HG03354 (cell line): Measurements from ENCODE around the gene CNTROB.
A peak's percentile ranks its signal among the peaks of the same experiment; 100 is the strongest.

Source experiments
- ATAC-seq: cut with Tn5 transposase; IDR thresholded peaks from one replicate; pipeline ENCODE4 v1.9.1; 2021; ENCODE audit warnings: mild to moderate bottlenecking; ENCODE audit not compliant: unreplicated experiment, poor library complexity, severe bottlenecking

Gene CNTROB

DNA sequence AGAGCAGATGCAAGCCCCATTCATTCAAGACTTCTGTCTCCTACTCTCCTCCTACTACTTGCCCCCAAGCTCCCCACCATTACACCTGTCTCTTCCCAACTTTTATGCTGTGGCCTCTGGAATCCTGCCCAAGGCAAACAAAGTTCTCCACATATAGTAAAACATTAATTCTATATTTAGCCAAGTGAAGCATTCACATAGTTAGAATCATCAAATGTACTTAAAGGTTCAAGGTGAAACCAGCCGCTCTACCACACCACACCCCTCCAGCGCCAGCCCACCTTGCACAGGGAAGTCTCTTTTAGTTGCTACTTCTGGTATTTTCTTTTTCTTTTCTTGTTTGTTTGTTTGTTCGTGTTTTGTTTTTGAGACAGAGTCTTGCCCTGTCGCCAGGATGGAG lies 45.0 kb downstream of the CNTROB start:
- ATAC-seq: no peak

GRCh38 chr17:7977805-7978204 lies 45.8 kb downstream of the CNTROB start:
- no peak for ATAC-seq

- ATAC-seq: no peak
These were observed 50.2 kb downstream of the CNTROB start for GRCh38 chr17:7982173-7982572.

DNA sequence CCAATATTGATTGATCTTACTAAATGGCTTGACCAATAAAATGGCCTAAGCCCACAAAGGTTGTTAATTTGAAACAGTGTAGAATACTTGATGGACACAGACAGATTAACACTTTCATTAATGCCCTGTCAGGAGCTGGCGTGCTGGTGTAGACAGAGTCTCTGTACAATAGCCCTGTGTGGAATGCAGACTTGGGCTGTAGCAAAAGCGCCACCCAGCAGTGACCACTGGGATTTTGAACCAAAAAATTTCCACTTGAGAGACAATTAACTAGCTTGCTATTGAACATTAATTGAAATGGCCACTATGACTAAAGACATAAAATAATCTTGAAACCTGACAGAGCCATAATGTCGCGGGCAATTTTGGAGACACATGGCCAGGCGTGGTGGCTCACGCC lies 50.7 kb downstream of the CNTROB start:
- ATAC-seq: no peak

DNA sequence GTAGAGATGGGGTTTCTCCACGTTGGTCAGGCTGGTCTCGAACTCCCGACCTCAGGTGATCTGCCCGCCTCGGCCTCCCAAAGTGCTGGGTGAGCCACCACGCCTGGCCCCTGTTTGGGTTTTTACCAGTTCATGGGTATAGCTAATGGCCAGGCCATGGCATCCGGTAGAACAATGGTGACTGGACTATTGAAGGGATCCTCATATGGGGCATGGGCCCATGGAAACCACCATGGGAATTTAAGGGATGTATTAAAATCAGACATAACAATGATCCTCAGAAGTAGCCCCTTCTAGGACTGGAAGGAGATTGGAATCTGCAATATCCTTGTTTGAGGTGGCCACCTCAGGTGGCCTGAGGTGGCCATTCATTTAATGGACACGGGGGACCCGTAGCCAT lies 52.9 kb downstream of the CNTROB start:
- no peak for ATAC-seq

DNA sequence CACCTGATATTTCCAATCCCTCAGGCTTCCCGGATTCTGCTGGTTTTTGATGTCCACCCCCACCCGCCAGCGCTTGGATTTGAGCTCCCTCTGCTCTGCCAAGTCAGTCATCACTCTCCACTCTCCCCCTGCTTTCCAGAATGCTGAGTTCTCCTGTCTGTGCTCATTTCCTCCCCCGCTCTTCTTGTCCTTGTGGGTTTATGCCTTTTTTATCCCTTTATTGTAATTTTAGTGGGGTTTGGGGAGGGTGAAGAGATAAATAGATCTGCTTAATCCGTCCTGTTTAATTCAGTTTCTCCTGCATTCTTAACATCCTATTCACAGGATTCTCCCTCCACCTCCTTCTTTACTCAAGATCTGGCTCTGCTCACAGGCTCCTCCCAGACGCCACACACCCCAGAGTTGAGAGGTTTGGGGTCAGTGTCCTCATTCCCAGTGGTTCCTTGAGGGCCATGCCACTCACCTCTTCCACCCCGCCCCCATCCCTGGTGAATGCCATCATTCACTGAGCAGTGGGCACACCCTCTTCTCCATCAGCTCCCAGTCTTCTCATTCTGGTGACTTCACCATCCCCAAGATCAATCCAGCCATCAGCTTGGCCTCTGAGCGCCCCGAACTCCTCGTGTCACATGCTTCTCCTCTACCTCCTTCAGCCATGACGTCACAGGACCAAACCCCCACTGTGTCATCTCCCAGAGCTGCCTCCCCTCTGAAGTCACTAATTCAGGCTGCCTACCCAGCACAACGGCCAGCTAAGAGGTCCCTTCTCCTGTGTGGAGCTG lies 55.3 kb downstream of the CNTROB start:
- no peak for ATAC-seq

- ATAC-seq: peak; percentile 48
These were observed 56.8 kb downstream of the CNTROB start for GRCh38 chr17:7988750-7989178.

- ATAC-seq: peak; percentile 84
These were observed 58.0 kb downstream of the CNTROB start for GRCh38 chr17:7989781-7990655.

GRCh38 chr17:7992516-7992915 lies 60.5 kb downstream of the CNTROB start:
- ATAC-seq: no peak

GRCh38 chr17:7992924-7993323 lies 60.9 kb downstream of the CNTROB start:
- no peak for ATAC-seq

- ATAC-seq: no peak
These were observed 62.1 kb downstream of the CNTROB start for GRCh38 chr17:7993972-7994589.

DNA sequence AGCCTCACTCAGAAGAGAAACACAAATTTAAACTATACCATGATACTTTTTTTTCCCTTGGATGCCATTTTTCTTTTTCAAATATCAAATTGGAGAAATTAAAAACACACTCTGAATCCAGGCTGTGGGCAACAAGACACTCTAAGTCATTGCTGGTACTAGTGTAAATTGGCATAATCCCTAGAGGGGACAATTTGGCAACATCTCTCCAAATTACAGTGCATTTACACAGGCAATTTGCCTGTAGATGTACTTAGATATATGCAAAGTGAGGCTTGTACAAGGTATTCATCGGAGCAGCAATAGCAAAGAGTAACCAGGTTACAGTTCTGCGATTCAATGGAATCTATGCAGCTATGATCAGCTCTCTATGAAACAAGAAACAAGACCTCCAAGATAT lies 63.7 kb downstream of the CNTROB start:
- ATAC-seq: no peak

GRCh38 chr17:7997186-7997585 lies 65.2 kb downstream of the CNTROB start:
- no peak for ATAC-seq
